Pancreas (tissue), 10 donors: Measurements from ENCODE around the gene ITPRID1. TPM values are rescaled to one million over a fixed set of nuclear protein-coding genes. Genes with fewer than 3 reads are reported as not detected.

ENCODE experiments used
- ATAC-seq, 4 donors: fragments of 200-7000 bp; cut with Tn5 transposase; one replicate each; pipeline versions ENCODE4 v1.8.0 to v1.9.1; 2020; ENCODE audit warnings: mild to moderate bottlenecking in 4 of 4, moderate library complexity in 4 of 4
- DNase-seq, 6 donors: peaks; one replicate each; pipeline ENCODE4 v3.0.0-alpha.2; 2020
- FAIRE-seq: peaks from 2 replicates; lab custom pipeline; 2012; peaks lifted over from hg19 to GRCh38; lab: Jason Lieb, UNC
- H3K27ac ChIP-seq, 4 donors: fragments of 200-600 bp; sonication (generic); 1 replicate in 3 of 4; 2 replicates in 1 of 4; pipeline versions ENCODE4 v1.5.0 to v1.8.0; 2020
- H3K27me3 ChIP-seq, 4 donors: fragments of 200-600 bp; one replicate each; pipeline ENCODE4 v1.8.0; 2021
- H3K36me3 ChIP-seq, 3 donors: fragments of 200-600 bp; sonication (generic) in 1 of 3; one replicate each; pipeline versions ENCODE4 v1.5.0 to v1.8.0; 2020 to 2021
- H3K4me1 ChIP-seq, 3 donors: fragments of 200-600 bp; one replicate each; pipeline ENCODE4 v1.8.0; 2021
- H3K4me3 ChIP-seq, 4 donors: fragments of 200-600 bp; sonication (generic) in 2 of 4; one replicate each; pipeline versions ENCODE4 v1.5.0 to v1.8.0; 2020 to 2021
- H3K9me3 ChIP-seq, 4 donors: fragments of 200-600 bp; one replicate each; pipeline ENCODE4 v1.8.0; 2021
- CTCF ChIP-seq, 4 donors: fragments of 200-600 bp; sonication (generic) in 3 of 4; IDR thresholded peaks; one replicate each; pipeline versions ENCODE4 v1.5.0 to v1.8.0; 2021; ENCODE audit warnings: antibody characterized with exemption in 4 of 4
- WGBS, 2 donors: extraction: QIAGEN DNeasy Blood & Tissue Kit; methylation state at CpG; one replicate each; pipeline ENCODE4 v1.1.7; 2013; 5-methylcytosine and 5-hydroxymethylcytosine counted together
- intact Hi-C, 3 donors: fragments of 100-400 bp; cut with DNase I; formaldehyde crosslinking; loops; one replicate each; pipeline versions ENCODE4 v1.11.1 to v1.14.2; 2022
- polyA plus RNA-seq, 2 donors: library from polyadenylated mRNA; stranded (reverse); fragments of 200-250 nt; gene quantifications; one replicate each; pipeline ENCODE4 v1.2.3, GENCODE V29; 2013
- total RNA-seq, 6 donors: library from RNA; stranded (reverse); fragmentation: NEBNext Ultra II Directional in 4 of 6; extraction: Animal tissue kit (Norgen Biotek cat#: 25700) in 4 of 6; gene quantifications; one replicate each; pipeline versions ENCODE4 v1.2.1 to v1.2.4, GENCODE V29; 2021 to 2023
- donor health status: healthy with polysubstance abuse.
- donor health status: DM: no; HTN: no; CAD: no; lungs with moderate emphysema.
- donor health status: DM: no; HTN: no; CAD: no.
- donor health status: control.
- donor health status: control.
- donor health status: Bipolar disorder and iron deficiency.
- donor health status: DM: yes; HTN: yes; CAD: no.
- donor health status: DM: no; HTN: no; CAD: no.
- donor health status: DM: no; HTN: no; CAD: no.
- donor health status: DM: yes; HTN: yes; CAD: no.

Gene ITPRID1
- total and polyA plus RNA-seq, 8 donors, result 0.02 to 0.72 (median 0.07) TPM; not detected in 2

- intact Hi-C loops, result no loop called here
- ATAC-seq (no peak), DNase-seq (no peak), FAIRE-seq (no peak)
- Histone ChIP-seq H3K9me3 (no peaks in the 10 kb centered on the region), H3K4me3 (no peak overlapping the region), H3K36me3 (no peaks in the 10 kb centered on the region), H3K4me1 (no peaks in the 10 kb centered on the region), H3K27ac (no peak overlapping the region), H3K27me3 (no peaks in the 10 kb centered on the region)
- WGBS, 2 donors, result 60 to 72% methylated on average over 1 of the region's 1 CpG
- TF ChIP-seq CTCF (IDR thresholded peaks at IDR 0.05), result no peak
Measured at GRCh38 chr7:31475368-31475767, 38.5 kb upstream of the ITPRID1 start.

- FAIRE-seq (no peak), ATAC-seq (no peak), DNase-seq (no peak)
- intact Hi-C loops, result no loop called here
- Histone ChIP-seq H3K4me1 (no peaks in the 10 kb centered on the region), H3K36me3 (no peaks in the 10 kb centered on the region), H3K27ac (no peak overlapping the region), H3K4me3 (no peak overlapping the region), H3K27me3 (no peaks in the 10 kb centered on the region), H3K9me3 (no peaks in the 10 kb centered on the region)
- 68 to 76% methylated on average over 7 of the region's 7 CpGs for WGBS, 2 donors
- TF ChIP-seq CTCF (IDR thresholded peaks at IDR 0.05), result no peak
Measured at GRCh38 chr7:31476073-31476745, 37.7 kb upstream of the ITPRID1 start.

DNA sequence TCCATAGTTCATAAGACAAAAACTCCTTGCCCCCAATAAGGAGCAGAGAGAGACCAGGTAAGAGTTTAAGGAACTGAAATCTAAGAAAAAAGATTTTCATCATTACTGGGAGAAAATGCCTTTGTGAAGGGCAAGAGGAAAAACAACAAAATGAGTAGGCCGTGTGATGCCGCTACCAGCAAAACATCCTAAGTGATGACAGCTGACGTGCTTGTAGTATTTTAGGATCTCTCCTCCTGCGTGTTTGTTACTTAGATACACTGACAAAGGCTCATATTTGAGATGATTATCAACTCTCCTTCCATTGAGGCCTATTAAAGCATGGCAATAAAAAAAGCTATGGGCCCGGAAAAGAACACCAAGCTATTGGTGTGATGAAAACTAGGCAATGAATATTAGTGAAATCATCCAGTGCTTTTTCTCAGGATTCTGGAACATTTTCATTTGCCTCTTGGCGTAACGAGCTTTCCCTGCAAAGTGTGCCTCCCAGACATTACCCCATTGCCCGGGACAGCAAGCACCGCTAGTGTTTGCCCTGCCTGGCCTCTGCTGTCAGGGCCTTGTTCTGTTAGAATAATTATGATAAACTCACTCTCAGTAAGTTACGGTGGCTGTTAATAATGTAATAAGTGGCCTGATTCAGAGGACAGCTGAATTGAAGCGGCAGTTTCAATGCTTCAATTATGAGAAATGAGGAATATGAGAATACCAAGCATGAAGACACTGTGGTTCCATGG, 36.8 kb upstream of the ITPRID1 start:
- H3K9me3 ChIP-seq, result no peaks in the 10 kb centered on the region
- no peak for DNase-seq
- TF ChIP-seq CTCF (IDR thresholded peaks at IDR 0.05), result no peak
- WGBS, 2 donors, result 91% methylated on average over 11 of the region's 11 CpGs
- intact Hi-C loops, result no loop called here
- H3K36me3 ChIP-seq, result no peaks in the 10 kb centered on the region
- no peak for ATAC-seq
- H3K4me1 ChIP-seq, result no peaks in the 10 kb centered on the region
- no peak overlapping the region for H3K27ac ChIP-seq
- FAIRE-seq, result no peak
- no peaks in the 10 kb centered on the region for H3K27me3 ChIP-seq
- no peak overlapping the region for H3K4me3 ChIP-seq

GRCh38 chr7:31478018-31478417, 35.9 kb upstream of the ITPRID1 start:
- Histone ChIP-seq H3K4me3 (no peak overlapping the region), H3K27ac (no peak overlapping the region), H3K9me3 (no peaks in the 10 kb centered on the region), H3K36me3 (no peaks in the 10 kb centered on the region), H3K4me1 (no peaks in the 10 kb centered on the region), H3K27me3 (no peaks in the 10 kb centered on the region)
- TF ChIP-seq CTCF (IDR thresholded peaks at IDR 0.05), result no peak
- ATAC-seq, result no peak
- FAIRE-seq, result no peak
- DNase-seq, result no peak
- 49 to 58% methylated on average over 3 of the region's 3 CpGs for WGBS, 2 donors
- intact Hi-C loops, result no loop called here

DNA sequence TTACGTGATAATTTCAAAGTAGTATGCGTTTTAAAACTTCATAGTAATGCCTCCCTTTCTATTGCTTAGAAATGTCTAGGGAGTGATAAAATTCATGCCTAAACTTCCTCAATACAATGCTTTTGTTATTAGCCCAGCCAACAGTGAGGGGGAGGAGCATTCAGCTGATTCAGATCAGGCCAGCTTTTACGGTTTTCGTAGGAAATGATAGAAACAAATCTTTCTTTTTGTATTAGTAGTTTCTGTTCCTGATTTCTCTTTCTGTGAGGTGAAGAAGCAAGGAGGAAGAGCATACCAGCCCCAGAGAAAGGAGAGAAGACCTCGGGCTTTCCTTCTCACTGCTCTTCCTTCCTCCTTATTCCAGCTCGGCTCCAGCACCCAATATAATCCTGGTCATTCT, 35.2 kb upstream of the ITPRID1 start:
- ATAC-seq (peak in 3 of 4 donors; percentile 14 to 58 (median 45)), FAIRE-seq (no peak), DNase-seq (no peak)
- H3K4me3 ChIP-seq, result no peak overlapping the region
- peak overlapping the region in 1 of 4 donors; percentile 12 for H3K27ac ChIP-seq
- no peaks in the 10 kb centered on the region for H3K27me3 ChIP-seq
- TF ChIP-seq CTCF (IDR thresholded peaks at IDR 0.05), result no peak
- WGBS, 2 donors, result 28 to 33% methylated on average over 6 of the region's 6 CpGs
- no peaks in the 10 kb centered on the region for H3K4me1 ChIP-seq
- intact Hi-C loops, result no loop called here
- no peaks in the 10 kb centered on the region for H3K9me3 ChIP-seq
- H3K36me3 ChIP-seq, result no peaks in the 10 kb centered on the region
